Measurements from ENCODE around the gene KIAA0232. TPM values are rescaled to one million over a fixed set of nuclear protein-coding genes. Genes with fewer than 3 reads are reported as not detected.
"Not testable (repeated sequence)": the region's sequence is repeated elsewhere in the genome, so short reads cannot be mapped to it uniquely, and the experiment has no call there.

Gene KIAA0232
- total and polyA plus RNA-seq, 2 experiments from 2014 or later, result 27.4 to 28.7 TPM

DNA sequence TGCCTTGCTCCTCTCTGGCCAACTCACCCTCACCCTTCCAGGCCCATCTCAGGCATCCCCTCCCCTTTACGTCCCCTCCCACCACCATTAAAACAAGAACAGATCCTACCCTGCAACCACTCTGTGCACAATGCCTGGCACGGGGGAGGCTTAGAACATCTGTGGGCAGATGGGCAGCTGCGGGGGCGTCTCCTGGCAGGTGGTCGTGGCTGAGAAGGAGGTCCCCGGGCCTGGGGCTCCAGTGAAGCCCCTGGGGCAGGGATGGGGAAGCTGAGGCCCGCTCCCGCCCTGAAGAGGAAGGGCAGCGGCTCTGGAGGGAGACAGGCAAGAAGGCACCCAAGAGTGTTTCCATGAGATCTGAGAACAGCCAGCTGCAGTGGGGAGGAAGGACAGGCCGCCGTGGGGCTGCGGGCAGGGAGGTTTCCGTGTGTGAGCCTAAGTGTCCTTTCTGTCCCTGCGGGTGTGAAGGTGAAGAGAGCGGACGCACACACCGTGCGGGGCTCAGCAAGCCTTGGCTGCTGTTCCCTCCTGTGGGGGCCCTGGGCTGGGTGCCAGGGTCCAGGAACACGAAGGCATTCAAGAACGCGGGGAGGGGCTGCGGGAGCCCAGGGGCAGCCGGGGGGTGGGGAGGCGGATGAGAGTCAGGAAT is 119.3 kb downstream of the KIAA0232 start:
- Histone ChIP-seq H3K4me1 (ENCODE audit: low read depth) (peaks cover 12% of the 10 kb centered on the region), H3K27me3 (no peaks in the 10 kb centered on the region), H3K4me3 (no peak overlapping the region), H3K9me3 (ENCODE audit: low read depth) (no peaks in the 10 kb centered on the region), H3K36me3 (no peaks in the 10 kb centered on the region), H3K27ac (peak overlapping the region; percentile 70)
- TF ChIP-seq CTCF (IDR thresholded peaks at IDR 0.05; ENCODE audit: low read depth, low read length), result no peak
- no peak for DNase-seq (ENCODE audit: low read depth in 1 of 2, low spot score in 1 of 2)

DNA sequence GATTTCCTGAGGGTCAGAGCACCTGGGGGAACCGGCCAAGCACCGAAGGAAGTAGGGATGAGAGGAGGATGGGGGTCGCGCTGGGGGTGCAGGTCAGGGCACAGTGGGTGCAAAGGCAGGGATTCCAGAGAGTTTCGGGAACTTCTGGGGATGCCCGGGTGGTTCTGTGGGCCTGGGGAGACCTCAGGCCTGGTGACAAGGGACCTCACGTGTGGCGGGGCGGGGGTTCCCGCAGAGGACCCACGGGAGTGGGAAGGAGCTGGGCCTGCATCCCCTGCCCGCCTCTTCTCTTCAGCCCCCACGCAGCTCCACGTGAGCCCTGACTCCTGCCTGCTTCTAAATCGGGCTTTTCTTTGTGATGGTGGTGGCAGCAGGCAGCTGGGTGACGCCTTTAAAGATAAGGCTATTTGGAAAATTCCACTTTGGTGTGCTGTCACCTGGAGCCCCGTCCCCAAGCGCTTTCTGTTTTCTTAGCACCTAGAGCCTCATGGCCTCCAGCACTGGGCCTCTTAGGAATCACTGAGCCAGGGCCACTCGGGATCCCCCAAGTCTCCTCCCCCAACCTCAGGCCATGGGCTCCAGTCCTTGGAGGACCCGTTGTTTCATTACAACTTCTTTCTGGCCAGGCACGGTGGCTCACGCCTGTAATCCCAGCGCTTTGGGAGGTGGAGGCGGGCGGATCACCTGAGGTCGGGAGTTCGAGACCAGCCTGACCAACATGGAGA is 120.0 kb downstream of the KIAA0232 start:
- Histone ChIP-seq H3K36me3 (no peaks in the 10 kb centered on the region), H3K4me1 (ENCODE audit: low read depth) (peaks cover 12% of the 10 kb centered on the region), H3K27ac (peak overlapping the region; percentile 70), H3K4me3 (no peak overlapping the region), H3K9me3 (ENCODE audit: low read depth) (no peaks in the 10 kb centered on the region), H3K27me3 (no peaks in the 10 kb centered on the region)
- peak in 1 of 2 donors; percentile 58 for DNase-seq (ENCODE audit: low read depth in 1 of 2, low spot score in 1 of 2)
- TF ChIP-seq CTCF (IDR thresholded peaks at IDR 0.05; ENCODE audit: low read depth, low read length), result no peak

- Histone ChIP-seq H3K36me3 (no peaks in the 10 kb centered on the region), H3K4me3 (no peak overlapping the region), H3K9me3 (ENCODE audit: low read depth) (no peaks in the 10 kb centered on the region), H3K4me1 (ENCODE audit: low read depth) (peaks cover 30% of the 10 kb centered on the region), H3K27me3 (peaks cover 3% of the 10 kb centered on the region), H3K27ac (no peak overlapping the region)
- DNase-seq (ENCODE audit: low read depth in 1 of 2, low spot score in 1 of 2), result no peak
- TF ChIP-seq CTCF (IDR thresholded peaks at IDR 0.05; ENCODE audit: low read depth, low read length), result no peak
Observed at GRCh38 chr4:6905516-6906445, 123.3 kb downstream of the KIAA0232 start.

DNA sequence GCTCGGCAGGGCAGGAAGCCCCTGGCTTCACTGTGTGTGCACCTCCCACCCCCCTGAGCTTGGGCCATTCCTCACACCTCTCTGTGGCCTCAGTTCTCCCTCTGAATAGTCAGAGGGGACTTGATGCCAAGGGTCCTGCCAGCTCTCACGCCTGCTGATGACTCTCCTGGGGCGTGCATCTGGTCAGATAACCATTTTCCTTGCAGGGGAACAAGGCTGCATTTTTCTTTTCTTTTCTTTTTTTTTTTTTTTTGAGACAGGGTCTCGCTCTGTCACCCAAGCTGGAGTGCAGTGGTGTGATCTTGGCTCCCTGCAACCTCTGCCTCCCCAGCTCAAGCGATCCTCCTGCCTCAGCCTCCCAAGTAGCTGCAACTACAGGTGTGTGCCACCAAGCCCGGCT is 124.0 kb downstream of the KIAA0232 start:
- H3K4me3 ChIP-seq; DNase-seq (ENCODE audit: low read depth in 1 of 2, low spot score in 1 of 2); H3K9me3 ChIP-seq (ENCODE audit: low read depth); H3K27me3 ChIP-seq; H3K27ac ChIP-seq; H3K36me3 ChIP-seq: not testable (repeated sequence)
- H3K4me1 ChIP-seq (ENCODE audit: low read depth), result peaks cover 32% of the 10 kb centered on the region

DNA sequence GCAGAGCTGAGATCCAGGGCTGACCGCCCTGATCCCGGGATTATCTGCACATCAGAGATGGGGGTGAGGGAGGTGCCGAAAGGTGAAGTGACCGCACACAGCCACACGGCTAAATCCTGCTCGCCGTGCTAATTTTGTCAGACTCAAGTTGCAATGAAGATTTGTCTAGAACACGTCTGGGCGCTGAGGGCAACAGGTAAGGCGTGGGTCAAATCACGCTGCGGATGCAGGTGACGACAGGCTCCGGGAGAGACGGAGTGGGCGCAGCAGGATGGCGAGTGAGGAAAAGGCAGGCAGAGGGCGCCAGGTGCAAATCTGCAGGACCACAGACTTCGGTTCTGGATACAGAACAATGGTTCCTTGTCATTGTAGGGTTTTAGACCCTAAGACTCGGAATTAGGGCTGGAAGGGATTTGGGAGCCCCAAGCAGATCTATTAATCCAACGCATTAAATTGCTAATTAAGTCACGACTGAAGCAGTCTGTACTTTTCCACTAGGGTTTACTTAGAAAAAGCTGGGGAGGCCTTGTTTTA is 125.2 kb downstream of the KIAA0232 start:
- peaks cover 3% of the 10 kb centered on the region for H3K27me3 ChIP-seq
- TF ChIP-seq CTCF (IDR thresholded peaks at IDR 0.05; ENCODE audit: low read depth, low read length), result peak; percentile 49
- no peaks in the 10 kb centered on the region for H3K9me3 ChIP-seq (ENCODE audit: low read depth)
- H3K4me3 ChIP-seq, result no peak overlapping the region
- H3K27ac ChIP-seq, result no peak overlapping the region
- DNase-seq (ENCODE audit: low read depth in 1 of 2, low spot score in 1 of 2), result peak; percentile 47 to 59
- peaks cover 24% of the 10 kb centered on the region for H3K4me1 ChIP-seq (ENCODE audit: low read depth)
- no peaks in the 10 kb centered on the region for H3K36me3 ChIP-seq

Data from cardiac muscle cell (in vitro differentiated cells and primary cell).